OCI-LY3 (cell line): Measurements from ENCODE around the gene RBMXL2.

Experiments used
- H2AFZ ChIP-seq: fragments of 200-600, 300-600 bp; shearing (Covaris generic); 2 replicates; pipeline ENCODE4 v1.6.0; 2014; ENCODE audit warnings: antibody characterized with exemption, low read depth, low read length
- H3K27ac ChIP-seq: fragments of 200-600, 300-600 bp; sonication (generic); 2 replicates; pipeline ENCODE4 v1.5.1; 2014; ENCODE audit warnings: mild to moderate bottlenecking, low read length, moderate library complexity, mixed read lengths
- H3K27me3 ChIP-seq: fragments of 200-600, 300-600 bp; sonication (generic); 2 replicates; pipeline ENCODE4 v1.6.1; 2014; ENCODE audit warnings: low read depth, low read length, mixed read lengths
- H3K36me3 ChIP-seq: fragments of 200-600, 300-600 bp; sonication (generic); replicated peaks from 2 replicates; pipeline ENCODE3; 2014; ENCODE audit warnings: low read depth, low read length, mixed read lengths
- H3K4me1 ChIP-seq: fragments of 300-600, 200-600 bp; sonication (generic); 2 replicates; pipeline ENCODE4 v1.6.1; 2014; ENCODE audit warnings: low read length, mixed read lengths
- H3K4me2 ChIP-seq: fragments of 200-600, 300-600 bp; sonication (generic); 2 replicates; pipeline ENCODE4 v1.6.1; 2014; ENCODE audit warnings: low read length, mixed read lengths
- H3K4me3 ChIP-seq: fragments of 300-600, 200-600 bp; sonication (generic); 2 replicates; pipeline ENCODE4 v1.5.1; 2014; ENCODE audit warnings: antibody characterized with exemption, mild to moderate bottlenecking, low read length, moderate library complexity
- H3K79me2 ChIP-seq: fragments of 300-600, 200-600 bp; shearing (Covaris generic); 2 replicates; pipeline ENCODE4 v1.6.1; 2014; ENCODE audit warnings: mild to moderate bottlenecking, low read length, mixed read lengths
- H3K9ac ChIP-seq: fragments of 300-600, 200-600 bp; shearing (Covaris generic); 2 replicates; pipeline ENCODE4 v1.6.0; 2014; ENCODE audit warnings: mild to moderate bottlenecking, low read length, moderate library complexity
- H3K9me3 ChIP-seq: fragments of 200-600, 300-600 bp; shearing (Covaris generic); 2 replicates; pipeline ENCODE4 v1.6.1; 2014; ENCODE audit warnings: low read length, mixed read lengths; ENCODE audit not compliant: insufficient read depth
- H4K20me1 ChIP-seq: fragments of 200-600, 300-600 bp; sonication (generic); 2 replicates; pipeline ENCODE4 v1.6.1; 2016; ENCODE audit warnings: low read length, mixed read lengths; ENCODE audit not compliant: insufficient read depth
- EZH2phosphoT487 ChIP-seq: fragments of 200-600 bp; shearing (Covaris generic); IDR thresholded peaks from 2 replicates; pipeline ENCODE4 v1.6.1; 2018; ENCODE audit warnings: antibody characterized with exemption, mixed run types, low read depth
- TF ChIP-seq, protein P1 (sequence below): fragments of 200-600, 300-600 bp; sonication (generic); IDR thresholded peaks from 2 replicates; pipeline ENCODE4 v1.5.1; 2014; ENCODE audit warnings: antibody characterized with exemption, low read length, low read depth

Gene RBMXL2

DNA sequence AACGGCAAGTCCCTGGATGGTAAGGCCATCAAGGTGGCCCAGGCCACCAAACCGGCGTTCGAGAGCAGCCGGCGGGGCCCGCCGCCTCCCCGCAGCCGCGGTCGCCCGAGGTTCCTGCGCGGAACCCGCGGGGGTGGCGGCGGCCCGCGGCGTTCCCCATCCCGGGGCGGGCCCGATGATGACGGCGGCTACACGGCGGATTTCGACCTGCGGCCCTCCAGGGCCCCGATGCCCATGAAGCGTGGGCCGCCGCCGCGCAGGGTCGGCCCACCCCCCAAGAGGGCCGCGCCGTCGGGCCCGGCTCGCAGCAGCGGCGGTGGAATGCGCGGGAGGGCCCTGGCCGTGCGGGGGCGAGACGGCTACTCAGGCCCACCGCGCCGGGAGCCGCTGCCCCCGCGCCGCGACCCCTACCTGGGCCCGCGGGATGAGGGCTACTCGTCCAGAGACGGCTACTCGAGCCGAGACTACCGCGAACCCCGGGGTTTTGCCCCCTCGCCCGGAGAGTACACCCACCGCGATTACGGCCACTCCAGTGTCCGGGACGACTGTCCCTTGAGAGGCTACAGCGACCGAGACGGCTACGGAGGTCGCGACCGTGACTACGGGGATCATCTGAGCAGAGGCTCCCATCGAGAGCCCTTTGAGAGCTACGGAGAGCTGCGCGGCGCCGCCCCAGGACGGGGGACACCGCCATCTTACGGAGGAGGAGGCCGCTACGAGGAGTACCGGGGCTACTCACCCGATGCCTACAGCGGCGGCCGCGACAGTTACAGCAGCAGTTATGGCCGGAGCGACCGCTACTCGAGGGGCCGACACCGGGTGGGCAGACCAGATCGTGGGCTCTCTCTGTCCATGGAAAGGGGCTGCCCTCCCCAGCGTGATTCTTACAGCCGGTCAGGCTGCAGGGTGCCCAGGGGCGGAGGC is 792 bp downstream of the RBMXL2 start:
- TF ChIP-seq, protein P1, sequence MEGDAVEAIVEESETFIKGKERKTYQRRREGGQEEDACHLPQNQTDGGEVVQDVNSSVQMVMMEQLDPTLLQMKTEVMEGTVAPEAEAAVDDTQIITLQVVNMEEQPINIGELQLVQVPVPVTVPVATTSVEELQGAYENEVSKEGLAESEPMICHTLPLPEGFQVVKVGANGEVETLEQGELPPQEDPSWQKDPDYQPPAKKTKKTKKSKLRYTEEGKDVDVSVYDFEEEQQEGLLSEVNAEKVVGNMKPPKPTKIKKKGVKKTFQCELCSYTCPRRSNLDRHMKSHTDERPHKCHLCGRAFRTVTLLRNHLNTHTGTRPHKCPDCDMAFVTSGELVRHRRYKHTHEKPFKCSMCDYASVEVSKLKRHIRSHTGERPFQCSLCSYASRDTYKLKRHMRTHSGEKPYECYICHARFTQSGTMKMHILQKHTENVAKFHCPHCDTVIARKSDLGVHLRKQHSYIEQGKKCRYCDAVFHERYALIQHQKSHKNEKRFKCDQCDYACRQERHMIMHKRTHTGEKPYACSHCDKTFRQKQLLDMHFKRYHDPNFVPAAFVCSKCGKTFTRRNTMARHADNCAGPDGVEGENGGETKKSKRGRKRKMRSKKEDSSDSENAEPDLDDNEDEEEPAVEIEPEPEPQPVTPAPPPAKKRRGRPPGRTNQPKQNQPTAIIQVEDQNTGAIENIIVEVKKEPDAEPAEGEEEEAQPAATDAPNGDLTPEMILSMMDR = no peak
- TF ChIP-seq EZH2phosphoT487 = no peak
- Histone ChIP-seq H3K27me3 (no peaks in the 10 kb centered on the region), H3K27ac (no peak overlapping the region), H3K4me3 (no peak overlapping the region), H3K4me2 (no peak overlapping the region), H3K9me3 (no peaks in the 10 kb centered on the region), H3K9ac (no peak overlapping the region), H4K20me1 (no peaks in the 10 kb centered on the region), H2AFZ (no peak overlapping the region), H3K36me3 (peaks cover 4% of the 10 kb centered on the region), H3K79me2 (no peaks in the 10 kb centered on the region), H3K4me1 (no peaks in the 10 kb centered on the region)

DNA sequence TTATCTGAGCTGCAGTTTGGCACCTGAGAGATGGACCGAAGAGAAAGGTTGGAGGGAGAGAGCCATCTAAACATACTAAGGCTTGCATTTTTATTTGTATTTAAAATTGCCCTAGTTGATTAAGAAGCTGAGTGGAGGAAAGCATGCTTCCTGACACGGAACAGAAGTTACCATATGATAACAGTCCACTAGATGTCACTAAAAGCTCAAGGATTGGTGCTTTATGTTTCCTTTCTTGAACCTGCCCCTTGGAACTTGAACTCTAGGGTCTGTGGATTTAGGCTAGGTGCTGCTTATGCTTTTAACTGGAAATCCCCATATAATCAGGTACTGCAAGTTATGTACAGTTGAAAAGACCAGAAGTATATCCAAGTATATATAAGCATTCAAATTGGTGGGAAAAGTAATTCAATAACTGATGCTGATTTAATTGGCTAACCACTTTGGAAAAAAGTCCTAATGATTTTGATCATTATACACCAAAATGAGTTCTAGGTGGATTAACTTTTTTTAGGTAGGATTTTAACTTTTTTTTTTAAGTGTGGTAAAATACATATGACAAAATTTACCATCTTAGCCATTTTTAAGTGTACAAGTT is 9.5 kb downstream of the RBMXL2 start:
- H3K4me2 ChIP-seq = no peak overlapping the region
- TF ChIP-seq EZH2phosphoT487 = no peak
- TF ChIP-seq, protein P1 = peak; percentile 86
- no peaks in the 10 kb centered on the region for H3K9me3 ChIP-seq
- H3K36me3 ChIP-seq = no peaks in the 10 kb centered on the region
- H3K9ac ChIP-seq = no peak overlapping the region
- H3K4me3 ChIP-seq = no peak overlapping the region
- H3K79me2 ChIP-seq = no peaks in the 10 kb centered on the region
- H3K27ac ChIP-seq = no peak overlapping the region
- no peak overlapping the region for H2AFZ ChIP-seq
- H3K4me1 ChIP-seq = peaks cover 14% of the 10 kb centered on the region
- no peaks in the 10 kb centered on the region for H4K20me1 ChIP-seq
- no peaks in the 10 kb centered on the region for H3K27me3 ChIP-seq

DNA sequence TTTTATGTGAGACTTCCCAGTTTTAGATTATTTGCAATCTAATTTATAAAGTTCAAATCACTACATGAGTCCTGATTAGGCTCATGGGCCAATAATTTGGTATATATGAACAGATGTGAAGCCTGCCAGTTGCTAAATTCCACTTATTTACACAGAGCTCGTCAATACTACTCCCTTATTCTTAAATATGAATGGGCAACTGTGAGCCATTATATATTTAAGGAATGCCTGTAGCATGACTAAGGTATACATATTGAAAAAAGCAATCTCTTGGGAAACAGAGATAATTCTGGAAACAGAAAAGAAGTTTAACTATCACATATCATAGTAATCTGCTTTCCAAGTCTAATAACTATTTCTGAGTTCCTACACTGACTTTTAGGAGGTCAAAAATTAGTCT is 27.0 kb downstream of the RBMXL2 start:
- H3K9me3 ChIP-seq = no peaks in the 10 kb centered on the region
- no peak overlapping the region for H3K4me2 ChIP-seq
- H3K79me2 ChIP-seq = no peaks in the 10 kb centered on the region
- H3K4me3 ChIP-seq = no peak overlapping the region
- H3K36me3 ChIP-seq = no peaks in the 10 kb centered on the region
- H3K4me1 ChIP-seq = no peaks in the 10 kb centered on the region
- no peak overlapping the region for H3K27ac ChIP-seq
- H3K9ac ChIP-seq = no peak overlapping the region
- H2AFZ ChIP-seq = no peak overlapping the region
- no peaks in the 10 kb centered on the region for H4K20me1 ChIP-seq
- no peaks in the 10 kb centered on the region for H3K27me3 ChIP-seq
- TF ChIP-seq EZH2phosphoT487 = no peak
- TF ChIP-seq, protein P1 = no peak

DNA sequence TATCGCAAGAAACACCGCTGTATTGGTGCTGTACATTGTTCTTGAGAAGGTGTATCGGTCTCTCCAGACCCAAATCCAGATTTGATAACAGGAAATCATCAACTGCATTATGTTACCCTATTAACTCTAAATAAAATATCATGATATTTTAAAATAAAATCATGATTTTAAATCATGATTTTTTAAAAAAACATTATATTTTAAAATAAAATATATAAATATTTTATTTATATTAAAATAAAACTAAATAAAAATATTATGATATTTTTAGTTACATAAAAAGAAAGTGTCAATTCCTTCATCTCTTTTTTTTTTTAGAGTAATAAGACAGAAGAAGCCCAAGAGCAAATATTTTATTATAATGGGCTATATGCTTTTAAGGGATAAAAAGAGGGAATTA is 27.6 kb downstream of the RBMXL2 start:
- H3K4me1 ChIP-seq = no peaks in the 10 kb centered on the region
- no peak for TF ChIP-seq EZH2phosphoT487
- TF ChIP-seq, protein P1 = no peak
- H3K4me2 ChIP-seq = no peak overlapping the region
- H3K36me3 ChIP-seq = no peaks in the 10 kb centered on the region
- H3K27ac ChIP-seq = no peak overlapping the region
- H3K27me3 ChIP-seq = no peaks in the 10 kb centered on the region
- no peak overlapping the region for H2AFZ ChIP-seq
- H4K20me1 ChIP-seq = no peaks in the 10 kb centered on the region
- H3K9me3 ChIP-seq = no peaks in the 10 kb centered on the region
- H3K9ac ChIP-seq = no peak overlapping the region
- no peaks in the 10 kb centered on the region for H3K79me2 ChIP-seq
- no peak overlapping the region for H3K4me3 ChIP-seq
